HG03442 (cell line): ENCODE results near the gene GPR179.
A peak's percentile ranks its signal among the peaks of the same experiment; 100 is the strongest.
"Not testable (repeated sequence)": the region's sequence is repeated elsewhere in the genome, so short reads cannot be mapped to it uniquely, and the experiment has no call there.

Experiments used
- ATAC-seq: cut with Tn5 transposase; IDR thresholded peaks from one replicate; pipeline ENCODE4 v1.9.1; 2021; ENCODE audit warnings: mild to moderate bottlenecking, moderate library complexity; ENCODE audit not compliant: unreplicated experiment

Gene GPR179

GRCh38 chr17:38324141-38324697, 19.5 kb downstream of the GPR179 start:
- no peak for ATAC-seq

GRCh38 chr17:38322897-38323296, 20.9 kb downstream of the GPR179 start:
- no peak for ATAC-seq

- no peak for ATAC-seq
These were observed 21.5 kb downstream of the GPR179 start for GRCh38 chr17:38322156-38322779.

GRCh38 chr17:38320482-38320881, 23.3 kb downstream of the GPR179 start:
- no peak for ATAC-seq

- no peak for ATAC-seq
These were observed 26.7 kb downstream of the GPR179 start for GRCh38 chr17:38317081-38317480.

- no peak for ATAC-seq
These were observed 28.3 kb downstream of the GPR179 start for GRCh38 chr17:38315497-38315896.

GRCh38 chr17:38296834-38297517, 46.8 kb downstream of the GPR179 start, which contains the start of gene MRPL45:
Gene MRPL45 (plus strand): TSS chr17:38297168. CDS start chr17:38297184, 16 bp downstream.
- peak; percentile 97 for ATAC-seq

- not testable (repeated sequence) for ATAC-seq
These were observed 48.0 kb downstream of the GPR179 start for GRCh38 chr17:38295602-38296365.

GRCh38 chr17:38289760-38290159, 54.0 kb downstream of the GPR179 start:
- ATAC-seq: not testable (repeated sequence)

GRCh38 chr17:38288217-38288827, 55.4 kb downstream of the GPR179 start:
- ATAC-seq: not testable (repeated sequence)

GRCh38 chr17:38286501-38287091, 57.2 kb downstream of the GPR179 start:
- ATAC-seq: peak; percentile 64

GRCh38 chr17:38285994-38286393, 57.8 kb downstream of the GPR179 start:
- ATAC-seq: not testable (repeated sequence)
